Medulla oblongata (tissue), 1 donor: Measurements from ENCODE around the gene MCF2L2.

Source experiments
- DNase-seq: peaks from one replicate; pipeline ENCODE4 v3.0.0-alpha.2; 2015; ENCODE audit errors: extremely low spot score

MCF2L2 gene

GRCh38 chr3:183295211-183295610 is 133.2 kb downstream of the MCF2L2 start:
- DNase-seq, result peak; percentile 60

GRCh38 chr3:183293966-183294365 is 134.5 kb downstream of the MCF2L2 start:
- DNase-seq, result no peak

GRCh38 chr3:183291497-183292031 is 136.9 kb downstream of the MCF2L2 start:
- no peak for DNase-seq

GRCh38 chr3:183290216-183290615 is 138.2 kb downstream of the MCF2L2 start:
- no peak for DNase-seq

- DNase-seq, result no peak
Measured at GRCh38 chr3:183288117-183288516, 140.3 kb downstream of the MCF2L2 start.

GRCh38 chr3:183287301-183287971 is 141.0 kb downstream of the MCF2L2 start:
- DNase-seq, result no peak

- DNase-seq, result peak; percentile 93
Measured at GRCh38 chr3:183285828-183286457, 142.5 kb downstream of the MCF2L2 start.

- no peak for DNase-seq
Measured at GRCh38 chr3:183285318-183285717, 143.1 kb downstream of the MCF2L2 start.

- DNase-seq, result no peak
Measured at GRCh38 chr3:183284570-183284969, 143.8 kb downstream of the MCF2L2 start.

- DNase-seq, result no peak
Measured at GRCh38 chr3:183283886-183284285, 144.5 kb downstream of the MCF2L2 start.

- no peak for DNase-seq
Measured at GRCh38 chr3:183281126-183281797, 147.2 kb downstream of the MCF2L2 start.

GRCh38 chr3:183279371-183279770 is 149.0 kb downstream of the MCF2L2 start:
- no peak for DNase-seq

GRCh38 chr3:183278479-183279088 is 149.8 kb downstream of the MCF2L2 start:
- DNase-seq, result no peak

- no peak for DNase-seq
Measured at GRCh38 chr3:183277260-183277659, 151.2 kb downstream of the MCF2L2 start.

- DNase-seq, result no peak
Measured at GRCh38 chr3:183275937-183276336, 152.5 kb downstream of the MCF2L2 start.

GRCh38 chr3:183275418-183275817 is 153.0 kb downstream of the MCF2L2 start:
- no peak for DNase-seq

- no peak for DNase-seq
Measured at GRCh38 chr3:183274609-183275008, 153.8 kb downstream of the MCF2L2 start.

GRCh38 chr3:183272791-183273190 is 155.6 kb downstream of the MCF2L2 start:
- DNase-seq, result no peak

GRCh38 chr3:183272142-183272541 is 156.3 kb downstream of the MCF2L2 start:
- no peak for DNase-seq

- no peak for DNase-seq
Measured at GRCh38 chr3:183270344-183270743, 158.1 kb downstream of the MCF2L2 start.

GRCh38 chr3:183269345-183269744 is 159.1 kb downstream of the MCF2L2 start:
- DNase-seq, result no peak

- DNase-seq, result no peak
Measured at GRCh38 chr3:183268366-183268765, 160.1 kb downstream of the MCF2L2 start.
